Measurements from ENCODE around the gene C1orf35.

C1orf35 gene

DNA sequence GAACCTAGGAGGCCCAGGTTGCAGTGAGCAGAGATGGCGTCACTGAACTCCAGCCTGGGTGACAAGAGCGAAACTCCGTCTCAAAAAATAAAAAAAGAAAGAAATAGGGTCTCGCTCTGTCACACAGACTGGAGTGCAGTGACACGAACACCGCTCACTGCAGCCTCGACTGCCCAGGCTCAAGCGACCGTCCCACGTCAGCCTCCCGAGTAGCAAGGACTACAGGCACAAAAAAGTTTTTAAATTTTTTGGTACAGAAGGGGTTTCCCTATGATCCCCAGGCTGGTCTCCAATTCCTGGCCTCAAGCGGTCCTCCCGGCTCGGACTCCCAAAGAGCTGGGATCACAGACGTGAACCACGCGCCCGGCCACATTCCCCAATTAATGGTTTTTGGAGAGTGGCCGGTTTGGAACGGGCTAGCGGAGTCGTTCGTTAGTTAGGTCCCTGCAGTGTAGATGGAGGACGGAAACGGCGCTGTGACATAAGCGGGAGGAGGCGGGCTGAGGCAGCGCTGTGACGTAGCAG is 36.3 kb upstream of the C1orf35 start:
- no peaks in the 10 kb centered on the region for H3K9me3 Mint-ChIP-seq
- peaks cover 31% of the 10 kb centered on the region for H3K36me3 Mint-ChIP-seq (ENCODE audit: insufficient read depth)
- ATAC-seq (replicated peaks; ENCODE audit: extremely low read depth, poor library complexity, severe bottlenecking) (no peak), DNase-seq (ENCODE audit: low spot score in 2 of 2) (no peak)
- peaks cover 48% of the 10 kb centered on the region for H3K4me1 Mint-ChIP-seq
- no peaks in the 10 kb centered on the region for H3K27me3 Mint-ChIP-seq
- H3K27ac Mint-ChIP-seq (ENCODE audit: low read depth) = peak overlapping the region; percentile 93
- peak overlapping the region; percentile 96 for H3K4me3 Mint-ChIP-seq

- H3K27me3 Mint-ChIP-seq = no peaks in the 10 kb centered on the region
- peaks cover 19% of the 10 kb centered on the region for H3K36me3 Mint-ChIP-seq (ENCODE audit: insufficient read depth)
- DNase-seq (ENCODE audit: low spot score in 2 of 2) (peak in 1 of 2 donors; percentile 44), ATAC-seq (replicated peaks; ENCODE audit: extremely low read depth, poor library complexity, severe bottlenecking) (peak; percentile 16)
- H3K4me1 Mint-ChIP-seq = peaks cover 22% of the 10 kb centered on the region
- no peaks in the 10 kb centered on the region for H3K9me3 Mint-ChIP-seq
- H3K4me3 Mint-ChIP-seq = peak overlapping the region; percentile 21
- peak overlapping the region; percentile 72 for H3K27ac Mint-ChIP-seq (ENCODE audit: low read depth)
Measured at GRCh38 chr1:228136901-228137300, 33.8 kb upstream of the C1orf35 start.

GRCh38 chr1:228134591-228134990 is 31.5 kb upstream of the C1orf35 start:
- Mint-ChIP-seq H3K27ac (ENCODE audit: low read depth) (no peak overlapping the region), H3K4me3 (no peak overlapping the region), H3K9me3 (no peaks in the 10 kb centered on the region), H3K27me3 (no peaks in the 10 kb centered on the region), H3K4me1 (peaks cover 22% of the 10 kb centered on the region), H3K36me3 (ENCODE audit: insufficient read depth) (peaks cover 5% of the 10 kb centered on the region)
- DNase-seq (ENCODE audit: low spot score in 2 of 2) (no peak), ATAC-seq (replicated peaks; ENCODE audit: extremely low read depth, poor library complexity, severe bottlenecking) (no peak)

DNA sequence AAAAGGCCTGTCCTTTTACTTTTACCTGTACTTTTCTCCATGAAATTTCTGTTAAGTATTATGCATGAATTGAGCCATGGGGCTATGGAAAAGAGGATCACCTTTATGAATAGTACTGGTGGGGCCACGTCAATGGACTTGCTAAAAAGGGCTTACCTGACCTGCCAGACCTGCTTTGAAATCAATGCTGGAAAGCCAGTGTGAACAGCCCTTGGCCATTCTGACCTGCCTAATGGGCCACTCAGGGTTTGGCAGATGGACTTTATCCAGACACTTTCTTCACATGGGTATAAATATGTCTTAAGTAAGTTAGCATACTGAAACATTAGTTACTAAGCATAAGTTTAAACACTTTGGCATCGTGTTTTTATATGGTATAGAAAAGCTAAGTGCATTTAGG is 28.6 kb upstream of the C1orf35 start:
- Mint-ChIP-seq H3K4me1 (peaks cover 11% of the 10 kb centered on the region), H3K4me3 (no peak overlapping the region), H3K27me3 (no peaks in the 10 kb centered on the region), H3K9me3 (no peaks in the 10 kb centered on the region), H3K27ac (ENCODE audit: low read depth) (no peak overlapping the region), H3K36me3 (ENCODE audit: insufficient read depth) (peaks cover 4% of the 10 kb centered on the region)
- ATAC-seq (replicated peaks; ENCODE audit: extremely low read depth, poor library complexity, severe bottlenecking) (no peak), DNase-seq (ENCODE audit: low spot score in 2 of 2) (no peak)

- H3K36me3 Mint-ChIP-seq (ENCODE audit: insufficient read depth) = peaks cover 2% of the 10 kb centered on the region
- H3K27me3 Mint-ChIP-seq = no peaks in the 10 kb centered on the region
- H3K27ac Mint-ChIP-seq (ENCODE audit: low read depth) = no peak overlapping the region
- H3K4me1 Mint-ChIP-seq = no peaks in the 10 kb centered on the region
- no peaks in the 10 kb centered on the region for H3K9me3 Mint-ChIP-seq
- no peak overlapping the region for H3K4me3 Mint-ChIP-seq
- ATAC-seq (replicated peaks; ENCODE audit: extremely low read depth, poor library complexity, severe bottlenecking) = no peak
- DNase-seq (ENCODE audit: low spot score in 2 of 2) = no peak
Measured at GRCh38 chr1:228125185-228125584, 22.1 kb upstream of the C1orf35 start.

- H3K4me3 Mint-ChIP-seq = no peak overlapping the region
- H3K27ac Mint-ChIP-seq (ENCODE audit: low read depth) = no peak overlapping the region
- H3K36me3 Mint-ChIP-seq (ENCODE audit: insufficient read depth) = peaks cover 2% of the 10 kb centered on the region
Measured at GRCh38 chr1:228123505-228123904, 20.4 kb upstream of the C1orf35 start.

DNA sequence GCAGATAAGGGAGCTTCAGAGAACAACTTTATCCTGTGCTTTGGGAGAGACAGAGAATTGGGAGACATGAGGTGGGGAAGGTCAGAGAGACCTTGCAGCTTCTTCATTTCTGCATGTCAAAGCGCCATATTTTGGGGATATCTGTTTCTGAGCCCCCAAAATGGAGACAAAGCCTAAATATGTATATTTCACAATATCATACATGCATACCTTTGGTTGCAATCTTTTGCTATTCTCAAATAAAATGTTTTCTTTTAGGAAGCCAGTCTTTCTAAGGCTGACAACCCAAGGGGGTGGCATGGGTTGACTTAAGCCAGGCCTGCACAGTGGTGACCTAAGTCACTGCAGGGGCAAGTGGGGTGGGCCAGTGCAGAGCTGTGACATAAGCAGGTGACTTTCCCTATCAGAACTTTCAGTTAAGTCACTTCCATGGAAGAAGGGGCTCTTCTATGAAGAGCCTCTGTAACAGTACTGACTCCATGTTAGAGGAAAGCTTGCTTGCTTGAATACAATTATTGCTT is 19.9 kb upstream of the C1orf35 start:
- H3K36me3 Mint-ChIP-seq (ENCODE audit: insufficient read depth) = peaks cover 2% of the 10 kb centered on the region
- no peak overlapping the region for H3K4me3 Mint-ChIP-seq
- no peaks in the 10 kb centered on the region for H3K4me1 Mint-ChIP-seq
- no peak for ATAC-seq (replicated peaks; ENCODE audit: extremely low read depth, poor library complexity, severe bottlenecking)
- H3K9me3 Mint-ChIP-seq = no peaks in the 10 kb centered on the region
- H3K27ac Mint-ChIP-seq (ENCODE audit: low read depth) = no peak overlapping the region
- no peaks in the 10 kb centered on the region for H3K27me3 Mint-ChIP-seq
- no peak for DNase-seq (ENCODE audit: low spot score in 2 of 2)

More at GRCh38 chr1:228123505-228123904, 20.4 kb upstream of the C1orf35 start:
- Mint-ChIP-seq H3K4me1 (no peaks in the 10 kb centered on the region), H3K9me3 (no peaks in the 10 kb centered on the region), H3K27me3 (no peaks in the 10 kb centered on the region)
- DNase-seq (ENCODE audit: low spot score in 2 of 2) = no peak
- no peak for ATAC-seq (replicated peaks; ENCODE audit: extremely low read depth, poor library complexity, severe bottlenecking)

- no peaks in the 10 kb centered on the region for H3K4me1 Mint-ChIP-seq
- ATAC-seq (replicated peaks; ENCODE audit: extremely low read depth, poor library complexity, severe bottlenecking) = no peak
Measured at GRCh38 chr1:228120857-228121489, 17.8 kb upstream of the C1orf35 start.

GRCh38 chr1:228120351-228120750 is 17.2 kb upstream of the C1orf35 start:
- H3K4me3 Mint-ChIP-seq = no peak overlapping the region
- H3K36me3 Mint-ChIP-seq (ENCODE audit: insufficient read depth) = peaks cover 2% of the 10 kb centered on the region
- H3K27ac Mint-ChIP-seq (ENCODE audit: low read depth) = no peak overlapping the region
- H3K27me3 Mint-ChIP-seq = no peaks in the 10 kb centered on the region
- ATAC-seq (replicated peaks; ENCODE audit: extremely low read depth, poor library complexity, severe bottlenecking) (no peak), DNase-seq (ENCODE audit: low spot score in 2 of 2) (no peak)
- H3K4me1 Mint-ChIP-seq = no peaks in the 10 kb centered on the region
- no peaks in the 10 kb centered on the region for H3K9me3 Mint-ChIP-seq

More at GRCh38 chr1:228120857-228121489, 17.8 kb upstream of the C1orf35 start:
- H3K27me3 Mint-ChIP-seq = no peaks in the 10 kb centered on the region
- peaks cover 2% of the 10 kb centered on the region for H3K36me3 Mint-ChIP-seq (ENCODE audit: insufficient read depth)
- no peak for DNase-seq (ENCODE audit: low spot score in 2 of 2)
- no peaks in the 10 kb centered on the region for H3K9me3 Mint-ChIP-seq
- no peak overlapping the region for H3K4me3 Mint-ChIP-seq
- no peak overlapping the region for H3K27ac Mint-ChIP-seq (ENCODE audit: low read depth)

- DNase-seq (ENCODE audit: low spot score in 2 of 2) (no peak), ATAC-seq (replicated peaks; ENCODE audit: extremely low read depth, poor library complexity, severe bottlenecking) (no peak)
- H3K4me1 Mint-ChIP-seq = no peaks in the 10 kb centered on the region
Measured at GRCh38 chr1:228118040-228118439, 14.9 kb upstream of the C1orf35 start.

DNA sequence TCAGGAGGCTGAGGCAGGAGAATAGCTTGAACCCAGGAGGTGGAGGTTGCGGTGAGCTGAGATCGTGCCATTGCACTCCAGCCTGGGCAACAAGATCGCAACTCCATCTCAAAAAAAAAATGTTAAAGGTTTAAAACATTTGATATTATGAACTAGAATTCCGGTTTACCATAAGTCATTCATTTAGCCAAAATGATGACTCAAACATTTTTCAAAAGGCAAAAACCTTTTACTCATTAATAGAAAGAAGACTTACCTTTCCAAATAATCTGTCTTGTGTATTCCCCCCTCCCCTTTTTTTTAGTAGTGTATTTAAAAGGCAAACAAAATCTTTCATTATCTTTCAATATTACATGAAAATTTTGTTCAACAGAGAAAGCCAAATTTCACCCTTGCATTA is 14.2 kb upstream of the C1orf35 start:
- no peak for DNase-seq (ENCODE audit: low spot score in 2 of 2)
- no peak for ATAC-seq (replicated peaks; ENCODE audit: extremely low read depth, poor library complexity, severe bottlenecking)
- no peak overlapping the region for H3K27ac Mint-ChIP-seq (ENCODE audit: low read depth)

More at GRCh38 chr1:228118040-228118439, 14.9 kb upstream of the C1orf35 start:
- H3K4me3 Mint-ChIP-seq = no peak overlapping the region
- peaks cover 2% of the 10 kb centered on the region for H3K36me3 Mint-ChIP-seq (ENCODE audit: insufficient read depth)
- no peak overlapping the region for H3K27ac Mint-ChIP-seq (ENCODE audit: low read depth)
- H3K9me3 Mint-ChIP-seq = no peaks in the 10 kb centered on the region
- H3K27me3 Mint-ChIP-seq = no peaks in the 10 kb centered on the region

DNA sequence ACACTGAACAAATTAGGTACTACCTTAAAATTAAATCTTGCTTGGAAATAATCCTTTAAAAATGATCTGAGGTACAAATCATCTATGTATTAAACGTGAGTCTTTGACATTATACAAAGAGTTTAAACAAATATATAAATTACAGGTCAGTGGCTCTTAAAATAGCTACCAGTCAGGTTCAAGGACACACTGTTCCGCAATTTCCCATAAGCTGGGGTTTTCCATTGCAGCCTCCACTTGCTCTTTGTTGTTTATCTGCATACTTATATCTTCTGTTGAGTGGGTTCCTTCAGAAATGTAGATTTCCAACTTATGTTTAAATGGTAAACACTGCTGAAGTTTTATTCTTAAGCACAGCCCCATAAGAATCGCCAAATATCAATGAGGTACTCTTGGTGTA is 11.7 kb upstream of the C1orf35 start:
- ATAC-seq (replicated peaks; ENCODE audit: extremely low read depth, poor library complexity, severe bottlenecking) = no peak
- Mint-ChIP-seq H3K9me3 (no peaks in the 10 kb centered on the region), H3K27me3 (no peaks in the 10 kb centered on the region), H3K27ac (ENCODE audit: low read depth) (no peak overlapping the region), H3K4me3 (no peak overlapping the region), H3K36me3 (ENCODE audit: insufficient read depth) (no peaks in the 10 kb centered on the region), H3K4me1 (peaks cover 4% of the 10 kb centered on the region)
- no peak for DNase-seq (ENCODE audit: low spot score in 2 of 2)

More for the DNA sequence above, 14.2 kb upstream of the C1orf35 start:
- Mint-ChIP-seq H3K36me3 (ENCODE audit: insufficient read depth) (peaks cover 2% of the 10 kb centered on the region), H3K9me3 (no peaks in the 10 kb centered on the region), H3K27me3 (no peaks in the 10 kb centered on the region), H3K4me3 (no peak overlapping the region), H3K4me1 (no peaks in the 10 kb centered on the region)

- ATAC-seq (replicated peaks; ENCODE audit: extremely low read depth, poor library complexity, severe bottlenecking) = no peak
- H3K36me3 Mint-ChIP-seq (ENCODE audit: insufficient read depth) = peaks cover 10% of the 10 kb centered on the region
- DNase-seq (ENCODE audit: low spot score in 2 of 2) = no peak
- H3K27ac Mint-ChIP-seq (ENCODE audit: low read depth) = no peak overlapping the region
- no peaks in the 10 kb centered on the region for H3K9me3 Mint-ChIP-seq
- peaks cover 14% of the 10 kb centered on the region for H3K4me1 Mint-ChIP-seq
- no peaks in the 10 kb centered on the region for H3K27me3 Mint-ChIP-seq
- H3K4me3 Mint-ChIP-seq = no peak overlapping the region
Measured at GRCh38 chr1:228112617-228113016, 9.5 kb upstream of the C1orf35 start.

Measured in central memory CD8-positive, alpha-beta T cell (primary cell).